ENCODE measurements around the gene CPT1A.

Gene CPT1A

GRCh38 chr11:68878022-68878421 is 36.3 kb upstream of the CPT1A start:
- TF ChIP-seq CTCF (conservative IDR thresholded peaks at IDR 0.05) (no peak), ZFX (IDR thresholded peaks at IDR 0.05) (no peak)
- H3K27ac ChIP-seq = peak overlapping the region; percentile 33

- TF ChIP-seq ZFX (IDR thresholded peaks at IDR 0.05) = no peak
- TF ChIP-seq CTCF (conservative IDR thresholded peaks at IDR 0.05) = no peak; the same call in 1 of the 2 replicates
Measured at GRCh38 chr11:68872216-68873003, 30.7 kb upstream of the CPT1A start.

GRCh38 chr11:68870470-68870869 is 28.8 kb upstream of the CPT1A start:
- peak overlapping the region; percentile 79 for H3K27ac ChIP-seq
- no peak for TF ChIP-seq CTCF (conservative IDR thresholded peaks at IDR 0.05)
- TF ChIP-seq ZFX (IDR thresholded peaks at IDR 0.05) = no peak

More at GRCh38 chr11:68872216-68873003, 30.7 kb upstream of the CPT1A start:
- peak overlapping the region; percentile 79 for H3K27ac ChIP-seq

- TF ChIP-seq ZFX (IDR thresholded peaks at IDR 0.05) (no peak), CTCF (conservative IDR thresholded peaks at IDR 0.05) (no peak)
- no peak overlapping the region for H3K27ac ChIP-seq
Measured at GRCh38 chr11:68868221-68868835, 26.6 kb upstream of the CPT1A start.

- TF ChIP-seq ZFX (IDR thresholded peaks at IDR 0.05) (no peak), CTCF (conservative IDR thresholded peaks at IDR 0.05) (no peak)
- H3K27ac ChIP-seq = no peak overlapping the region
Measured at GRCh38 chr11:68867066-68867465, 25.4 kb upstream of the CPT1A start.

GRCh38 chr11:68865241-68865640 is 23.5 kb upstream of the CPT1A start:
- TF ChIP-seq ZFX (IDR thresholded peaks at IDR 0.05) (no peak), CTCF (conservative IDR thresholded peaks at IDR 0.05) (no peak)
- no peak overlapping the region for H3K27ac ChIP-seq

- no peak overlapping the region for H3K27ac ChIP-seq
- no peak for TF ChIP-seq CTCF (conservative IDR thresholded peaks at IDR 0.05)
- TF ChIP-seq ZFX (IDR thresholded peaks at IDR 0.05) = no peak
Measured at GRCh38 chr11:68863553-68864265, 22.0 kb upstream of the CPT1A start.

Measured in C4-2B (cell line).